ENCODE data around the gene CRTAC1. TPM values are rescaled to one million over a fixed set of nuclear protein-coding genes. Genes with fewer than 3 reads are reported as not detected.

The CRTAC1 gene
- total and polyA plus RNA-seq, 10 of the 15 experiments (the other 5 are each of a cell fraction or from before 2014, with no cell fraction given): 0.10 TPM; not detected in 9

GRCh38 chr10:97915346-97916131 lies 114.9 kb downstream of the CRTAC1 start (continued):
- no peak for TF ChIP-seq CEBPZ (IDR thresholded peaks at IDR 0.05; ENCODE audit: low read depth, low read length)
- TF ChIP-seq ATF7 (IDR thresholded peaks at IDR 0.05; ENCODE audit: low read depth): no peak
- TF ChIP-seq YBX1 (IDR thresholded peaks at IDR 0.05): no peak
- no peak for TF ChIP-seq NRF1 (conservative IDR thresholded peaks at IDR 0.05; ENCODE audit: low read depth, low read length)
- no peak for TF ChIP-seq SPI1 (IDR thresholded peaks at IDR 0.05; ENCODE audit: borderline replicate concordance, insufficient read depth, low read depth, low read length)
- TF ChIP-seq EED (IDR thresholded peaks at IDR 0.05; ENCODE audit: low read depth): no peak
- no peak for TF ChIP-seq MLLT1 (IDR thresholded peaks at IDR 0.05)
- no peak for TF ChIP-seq IRF4 (IDR thresholded peaks at IDR 0.05; ENCODE audit: low read depth, low read length)
- TF ChIP-seq TARDBP (IDR thresholded peaks at IDR 0.05; ENCODE audit: borderline replicate concordance): no peak
- no peak for TF ChIP-seq BRCA1 (IDR thresholded peaks at IDR 0.05; ENCODE audit: low read depth, low read length)

All from GM12878 (cell line).